ENCODE data around the gene TAS2R5. TPM values are rescaled to one million over a fixed set of nuclear protein-coding genes. Genes with fewer than 3 reads are reported as not detected.
"Not testable (repeated sequence)": the region's sequence is repeated elsewhere in the genome, so short reads cannot be mapped to it uniquely, and the experiment has no call there.

TAS2R5 gene
- total RNA-seq, 8 experiments from 2014 or later = 0.21 to 2.4 (median 1.8) TPM

DNA sequence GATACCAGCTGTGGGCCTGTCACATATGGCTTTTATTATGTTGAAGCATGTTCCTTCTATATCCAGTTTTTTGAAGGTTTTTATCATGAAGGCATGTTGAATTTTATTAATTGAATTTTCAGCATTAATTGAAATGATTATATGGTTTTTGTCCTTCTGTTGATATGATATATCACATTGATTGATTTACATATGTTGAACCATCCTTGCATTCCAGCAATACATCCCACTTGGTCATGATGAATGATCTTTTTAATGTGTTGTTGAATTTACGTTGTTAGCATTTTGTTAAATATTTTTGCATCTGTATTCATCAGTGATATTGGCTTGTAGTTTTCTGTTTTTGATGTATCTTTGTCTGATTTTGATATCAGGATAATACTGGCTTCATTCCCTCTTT lies 30.1 kb downstream of the TAS2R5 start:
- in situ Hi-C loops (cut with MboI; ENCODE audit: low pct_unique_long_range_greater_than_20kb in 2 of 9, low sequenced_read_pairs in 9 of 9, unreplicated experiment in 9 of 9) = no loop called here
- 0 to 100% (median 57%) methylated on average over 1 of the region's 1 CpG; no CpG with 5 or more reads in 1 of the 10 experiments for WGBS, 10 experiments
- Histone ChIP-seq H3K27ac (no peak overlapping the region), H3K4me1 (replicated peaks in 1 of 2) (no peaks in the 10 kb centered on the region), H3K4me3 (no peak overlapping the region)
- no peak for ATAC-seq (replicated peaks in 6 of 8)

DNA sequence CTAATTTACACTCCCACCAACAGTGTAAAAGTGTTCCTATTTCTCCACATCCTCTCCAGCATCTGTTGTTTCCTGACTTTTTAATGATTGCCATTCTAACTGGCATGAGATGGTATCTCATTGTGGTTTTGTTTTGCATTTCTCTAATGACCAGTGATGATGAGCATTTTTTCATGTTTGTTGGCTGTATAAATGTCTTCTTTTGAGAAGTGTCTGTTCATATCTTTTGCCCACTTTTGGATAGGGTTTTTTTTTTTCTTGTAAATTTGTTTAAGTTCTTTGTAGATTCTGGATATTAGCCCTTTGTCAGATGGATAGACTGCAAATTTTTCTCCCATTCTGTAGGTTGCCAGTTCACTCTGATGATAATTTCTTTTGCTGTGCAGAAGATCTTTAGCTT lies 32.4 kb downstream of the TAS2R5 start:
- H3K27ac ChIP-seq; H3K4me3 ChIP-seq; ATAC-seq (replicated peaks in 6 of 8); H3K4me1 ChIP-seq (replicated peaks in 1 of 2); in situ Hi-C loops (cut with MboI; ENCODE audit: low pct_unique_long_range_greater_than_20kb in 2 of 9, low sequenced_read_pairs in 9 of 9, unreplicated experiment in 9 of 9): not testable (repeated sequence)

DNA sequence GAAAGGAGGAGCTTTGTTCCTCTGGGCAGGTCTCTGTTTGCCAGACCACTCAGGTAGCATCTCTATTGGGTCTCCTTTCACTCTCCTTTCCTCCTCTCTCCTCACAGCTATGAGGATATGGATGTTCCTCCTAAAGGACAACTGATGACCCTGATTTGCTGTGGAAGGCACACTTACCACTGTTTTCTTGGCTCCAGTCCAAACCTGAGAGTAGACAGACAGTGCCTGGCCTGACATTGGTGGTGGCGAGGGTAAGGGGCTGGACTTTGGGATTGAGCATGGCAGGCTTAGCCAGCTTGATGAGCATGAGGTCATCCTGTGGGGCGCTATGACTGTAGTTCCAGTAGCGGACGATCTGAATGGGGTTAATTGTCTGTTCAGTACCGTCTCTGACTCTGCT lies 47.7 kb downstream of the TAS2R5 start:
- Histone ChIP-seq H3K4me3 (no peak overlapping the region), H3K27ac (no peak overlapping the region), H3K4me1 (replicated peaks in 1 of 2) (no peaks in the 10 kb centered on the region)
- in situ Hi-C loops (cut with MboI; ENCODE audit: low pct_unique_long_range_greater_than_20kb in 2 of 9, low sequenced_read_pairs in 9 of 9, unreplicated experiment in 9 of 9) = no loop called here
- ATAC-seq (replicated peaks in 6 of 8) = no peak
- WGBS, 10 experiments = 0 to 100% (median 65%) methylated on average over 1 to 5 of the region's 5 CpGs; no CpG with 5 or more reads in 4 of the 10 experiments

DNA sequence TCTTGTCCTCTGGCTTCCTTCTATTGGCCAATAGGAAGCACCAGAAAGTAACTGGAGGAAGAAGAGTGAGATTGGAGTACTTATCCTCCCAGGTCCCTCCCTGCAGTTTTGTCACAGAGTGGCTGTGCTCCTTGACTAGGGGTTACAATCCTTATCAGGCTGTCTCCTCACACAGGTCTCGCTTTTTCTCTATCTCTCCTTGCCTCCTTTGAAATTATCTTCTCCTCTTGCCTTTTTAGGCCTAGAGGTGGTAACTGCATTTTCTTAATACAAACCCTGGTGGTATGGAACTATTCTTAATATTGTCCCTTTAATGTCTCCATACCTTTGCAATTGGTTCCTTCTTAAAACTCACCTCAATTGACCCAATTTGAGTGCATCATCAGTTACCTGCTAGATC lies 48.6 kb downstream of the TAS2R5 start:
- no peak overlapping the region for H3K4me3 ChIP-seq
- 0 to 80% (median 17%) methylated on average over 1 of the region's 1 CpG; no CpG with 5 or more reads in 7 of the 10 experiments for WGBS, 10 experiments
- no peak for ATAC-seq (replicated peaks in 6 of 8)
- in situ Hi-C loops (cut with MboI; ENCODE audit: low pct_unique_long_range_greater_than_20kb in 2 of 9, low sequenced_read_pairs in 9 of 9, unreplicated experiment in 9 of 9) = no loop called here
- H3K27ac ChIP-seq = no peak overlapping the region
- no peaks in the 10 kb centered on the region for H3K4me1 ChIP-seq (replicated peaks in 1 of 2)

DNA sequence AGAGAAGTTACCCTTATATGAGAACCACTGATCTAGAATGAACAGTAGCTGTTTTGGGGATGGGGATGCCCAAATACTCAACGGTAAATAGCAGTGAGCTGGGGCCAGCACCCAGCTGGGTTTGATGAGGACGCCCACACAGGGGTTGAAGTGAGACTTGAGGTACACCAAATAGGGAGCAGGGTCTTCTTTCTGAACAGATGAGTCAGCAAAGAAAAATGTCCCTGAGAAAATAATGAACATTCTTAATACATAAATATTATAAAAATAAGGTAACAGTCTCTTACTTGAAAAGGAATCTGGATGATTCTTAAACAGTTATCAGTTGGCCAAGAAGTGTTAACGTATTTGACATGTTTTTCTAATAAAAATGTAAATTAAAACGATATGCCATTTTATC lies 49.2 kb downstream of the TAS2R5 start:
- in situ Hi-C loops (cut with MboI; ENCODE audit: low pct_unique_long_range_greater_than_20kb in 2 of 9, low sequenced_read_pairs in 9 of 9, unreplicated experiment in 9 of 9) = no loop called here
- no peaks in the 10 kb centered on the region for H3K4me1 ChIP-seq (replicated peaks in 1 of 2)
- ATAC-seq (replicated peaks in 6 of 8) = no peak
- H3K27ac ChIP-seq = no peak overlapping the region
- H3K4me3 ChIP-seq = no peak overlapping the region
- WGBS, 10 experiments = 0 to 100% (median 33%) methylated on average over 1 to 4 of the region's 4 CpGs; no CpG with 5 or more reads in 1 of the 10 experiments

DNA sequence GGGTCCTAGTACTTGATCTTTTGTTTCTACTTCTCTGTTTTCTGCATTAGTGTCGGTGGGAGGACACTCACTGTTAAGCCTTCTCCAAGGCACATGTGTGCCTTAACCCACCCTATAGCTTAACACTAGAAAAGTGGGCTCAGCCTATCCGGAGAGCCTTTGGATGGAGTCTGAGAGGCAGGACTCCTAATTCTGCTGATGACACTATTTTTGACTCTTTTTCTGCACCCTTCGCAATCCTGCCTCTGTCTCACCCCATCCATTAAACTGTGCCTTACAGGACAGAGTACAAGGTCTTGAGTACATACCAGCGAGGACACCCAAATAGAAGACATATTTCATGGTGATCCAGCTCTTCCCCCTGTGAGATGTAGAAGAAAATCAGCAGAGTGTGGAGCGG lies 50.7 kb downstream of the TAS2R5 start:
- no peak overlapping the region for H3K27ac ChIP-seq
- H3K4me1 ChIP-seq (replicated peaks in 1 of 2) = no peaks in the 10 kb centered on the region
- H3K4me3 ChIP-seq = no peak overlapping the region
- 0 to 93% (median 64%) methylated on average over 2 to 5 of the region's 5 CpGs; no CpG with 5 or more reads in 2 of the 10 experiments for WGBS, 10 experiments
- ATAC-seq (replicated peaks in 6 of 8) = no peak
- in situ Hi-C loops (cut with MboI; ENCODE audit: low pct_unique_long_range_greater_than_20kb in 2 of 9, low sequenced_read_pairs in 9 of 9, unreplicated experiment in 9 of 9) = no loop called here

Other genes with a start within 250 kb of the TAS2R5 start
- gene AGK, start 238.8 kb upstream of the TAS2R5 start, total RNA-seq = 100 to 1,000 TPM in 1 of 8 experiments, 10 to 100 TPM in 7; 27.7 to 253 (median 39.5) TPM
- 10 to 100 TPM in 7 of 8 experiments, 1 to 10 TPM in 1; 3.4 to 22.5 (median 16.7) TPM for gene DENND11, start 88.1 kb upstream of the TAS2R5 start, total RNA-seq
- gene WEE2, start 81.9 kb upstream of the TAS2R5 start, total RNA-seq = under 1 TPM in 6 of 8 experiments, not detected in 2; 0.14 to 0.33 (median 0.20) TPM
- gene SSBP1, start 51.9 kb upstream of the TAS2R5 start, total RNA-seq = 100 to 1,000 TPM; 167 to 355 (median 255) TPM
- 1 to 10 TPM in 7 of 8 experiments, under 1 TPM in 1; 0.46 to 2.7 (median 1.8) TPM for gene TAS2R3, start 26.1 kb upstream of the TAS2R5 start, total RNA-seq
- gene TAS2R4, start 13.5 kb upstream of the TAS2R5 start, total RNA-seq = 1 to 10 TPM in 7 of 8 experiments, under 1 TPM in 1; 0.46 to 3.1 (median 1.8) TPM
- under 1 TPM; 0.15 to 0.73 (median 0.26) TPM for gene PRSS37, start 51.3 kb downstream of the TAS2R5 start, total RNA-seq
- under 1 TPM in 4 of 8 experiments, not detected in 4; 0.21 to 0.52 (median 0.28) TPM for gene OR9A4, start 126.2 kb downstream of the TAS2R5 start, total RNA-seq
- under 1 TPM in 7 of 8 experiments, not detected in 1; 0.04 to 0.63 (median 0.38) TPM for gene CLEC5A, start 156.8 kb downstream of the TAS2R5 start, total RNA-seq
- under 1 TPM in 2 of 8 experiments, not detected in 6; 0.11 to 0.24 TPM for gene TAS2R38, start 183.6 kb downstream of the TAS2R5 start, total RNA-seq
- gene MGAM, start 205.7 kb downstream of the TAS2R5 start, total RNA-seq = under 1 TPM in 6 of 8 experiments, not detected in 2; 0.05 to 0.57 (median 0.15) TPM